ENCODE results near the gene PREX1. TPM values are rescaled to one million over a fixed set of nuclear protein-coding genes. Genes with fewer than 3 reads are reported as not detected.

The PREX1 gene
- total and polyA plus RNA-seq, 2 donors (not counting 3 experiments of a cell fraction or from before 2014, with no cell fraction given) = 51.3 to 72.9 TPM

DNA sequence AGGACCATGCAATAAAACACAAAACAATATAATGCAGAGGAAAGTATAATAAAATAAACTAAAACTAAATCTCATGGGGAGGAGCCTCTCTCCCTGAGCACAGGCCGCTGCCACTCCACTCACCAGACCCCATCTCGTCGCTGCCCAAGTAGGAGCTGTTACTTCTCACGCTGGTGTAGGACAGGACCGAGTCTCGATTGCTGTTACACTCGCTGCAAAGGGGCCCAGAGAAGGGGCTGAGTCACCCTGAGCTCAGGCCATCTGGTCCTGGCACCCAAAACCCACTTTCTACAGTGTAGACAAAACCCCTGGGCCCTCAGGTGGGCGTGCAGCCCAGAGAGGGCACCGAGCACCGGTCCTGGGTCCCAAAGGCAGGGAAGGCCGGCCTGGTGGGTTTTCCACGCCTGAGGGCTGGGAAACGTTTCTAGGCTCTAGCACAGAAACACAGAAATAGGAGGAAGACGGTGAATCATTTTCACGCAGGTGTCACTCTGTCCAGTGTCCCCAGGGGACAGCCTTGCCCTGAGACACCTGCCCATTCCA, 183.4 kb downstream of the PREX1 start:
- H4K20me1 ChIP-seq (replicated peaks; ENCODE audit: control insufficient read depth, extremely low read depth, insufficient read depth, low read length) = no peaks in the 10 kb centered on the region
- DNase-seq (ENCODE audit: low read depth, low spot score) (no peak), FAIRE-seq (no peak)
- H3K4me3 ChIP-seq (replicated peaks in 1 of 3; ENCODE audit: insufficient read depth in 1 of 3, low read depth in 1 of 3, low read length in 3 of 3) = no peak overlapping the region
- no peak overlapping the region for H3K4me2 ChIP-seq (ENCODE audit: insufficient read depth, low read length)
- no peak overlapping the region for H3K9ac ChIP-seq (replicated peaks; ENCODE audit: extremely low read depth, insufficient read depth, low read length)
- peaks cover 2% of the 10 kb centered on the region for H3K4me1 ChIP-seq (ENCODE audit: control insufficient read depth, extremely low read depth, insufficient read depth, low read length)
- no peak overlapping the region for H2AFZ ChIP-seq (ENCODE audit: low read depth, low read length)
- TF ChIP-seq, protein P1, sequence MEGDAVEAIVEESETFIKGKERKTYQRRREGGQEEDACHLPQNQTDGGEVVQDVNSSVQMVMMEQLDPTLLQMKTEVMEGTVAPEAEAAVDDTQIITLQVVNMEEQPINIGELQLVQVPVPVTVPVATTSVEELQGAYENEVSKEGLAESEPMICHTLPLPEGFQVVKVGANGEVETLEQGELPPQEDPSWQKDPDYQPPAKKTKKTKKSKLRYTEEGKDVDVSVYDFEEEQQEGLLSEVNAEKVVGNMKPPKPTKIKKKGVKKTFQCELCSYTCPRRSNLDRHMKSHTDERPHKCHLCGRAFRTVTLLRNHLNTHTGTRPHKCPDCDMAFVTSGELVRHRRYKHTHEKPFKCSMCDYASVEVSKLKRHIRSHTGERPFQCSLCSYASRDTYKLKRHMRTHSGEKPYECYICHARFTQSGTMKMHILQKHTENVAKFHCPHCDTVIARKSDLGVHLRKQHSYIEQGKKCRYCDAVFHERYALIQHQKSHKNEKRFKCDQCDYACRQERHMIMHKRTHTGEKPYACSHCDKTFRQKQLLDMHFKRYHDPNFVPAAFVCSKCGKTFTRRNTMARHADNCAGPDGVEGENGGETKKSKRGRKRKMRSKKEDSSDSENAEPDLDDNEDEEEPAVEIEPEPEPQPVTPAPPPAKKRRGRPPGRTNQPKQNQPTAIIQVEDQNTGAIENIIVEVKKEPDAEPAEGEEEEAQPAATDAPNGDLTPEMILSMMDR (IDR thresholded peaks at IDR 0.05; ENCODE audit: extremely low read depth in 1 of 2, insufficient read depth in 1 of 2, low read depth in 1 of 2, low read length in 2 of 2) = no peak
- TF ChIP-seq EZH2 (IDR thresholded peaks at IDR 0.05; ENCODE audit: borderline replicate concordance, low read depth, low read length, severe bottlenecking) = no peak
- TF ChIP-seq GATA2 (IDR thresholded peaks at IDR 0.05; ENCODE audit: insufficient read depth, insufficient read length, low read depth, low read length) = no peak
- no peak for TF ChIP-seq POLR2AphosphoS5 (IDR thresholded peaks at IDR 0.05; ENCODE audit: insufficient read depth, low read depth, low read length)
- no peak for TF ChIP-seq POLR2A (IDR thresholded peaks at IDR 0.05; ENCODE audit: low read depth, low read length)
- TF ChIP-seq JUN (IDR thresholded peaks at IDR 0.05; ENCODE audit: borderline replicate concordance, insufficient read depth, insufficient read length, low read depth) = no peak
- TF ChIP-seq MYC (IDR thresholded peaks at IDR 0.05; ENCODE audit: low read depth, low read length) = no peak
- TF ChIP-seq, protein P2, sequence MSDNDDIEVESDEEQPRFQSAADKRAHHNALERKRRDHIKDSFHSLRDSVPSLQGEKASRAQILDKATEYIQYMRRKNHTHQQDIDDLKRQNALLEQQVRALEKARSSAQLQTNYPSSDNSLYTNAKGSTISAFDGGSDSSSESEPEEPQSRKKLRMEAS (IDR thresholded peaks at IDR 0.05; ENCODE audit: insufficient read depth, insufficient read length) = no peak
- ChIA-PET CTCF (no interaction called here), POLR2A (no interaction called here)
- no TSS peak for BruUV-seq (replicated peaks)
- no peaks in the 10 kb centered on the region for H3K9me1 ChIP-seq (replicated peaks; ENCODE audit: control insufficient read depth, extremely low read depth, insufficient read depth, low read length)
- intact Hi-C loops (cut with micrococcal nuclease) = no loop called here
- no peaks in the 10 kb centered on the region for H3K9me3 ChIP-seq (replicated peaks; ENCODE audit: control insufficient read depth, insufficient read depth, low read length)
- H3K27me3 ChIP-seq (ENCODE audit: control insufficient read depth in 2 of 2, insufficient read depth in 2 of 2, low read length in 2 of 2) = no peaks in the 10 kb centered on the region
- no peaks in the 10 kb centered on the region for H3K79me2 ChIP-seq (ENCODE audit: control insufficient read depth, insufficient read depth, low read length)
- H3K36me3 ChIP-seq (ENCODE audit: control insufficient read depth in 2 of 2, extremely low read depth in 1 of 2, insufficient read depth in 2 of 2, low read length in 2 of 2) = peaks cover 23 to 53% of the 10 kb centered on the region in 2 experiments
- dilution Hi-C loops (cut with MboI; ENCODE audit: extremely low pct_ligation_motif_present, low sequenced_read_pairs) = no loop called here
- H3K27ac ChIP-seq (ENCODE audit: insufficient read depth, low read depth, low read length) = no peak overlapping the region
